Memory B cell (primary cell): ENCODE measurements around the gene MCRIP1.
A peak's percentile ranks its signal among the peaks of the same experiment; 100 is the strongest.

ENCODE experiments used
- ATAC-seq: fragments of 150-1000 bp; cut with Tn5 transposase; 2 replicates; pipeline ENCODE4 v1.10.0; 2021; ENCODE audit warnings: low read depth, mild to moderate bottlenecking, moderate library complexity
- DNase-seq, 2 donors: peaks; one replicate each; pipeline ENCODE4 v3.0.0; 2022; ENCODE audit warnings: low spot score in 2 of 2
- H3K27ac Mint-ChIP-seq: one replicate; pipeline ENCODE4 v1.8.0; 2022; ENCODE audit warnings: mild to moderate bottlenecking, moderate library complexity, mixed read lengths
- H3K27me3 Mint-ChIP-seq: one replicate; pipeline ENCODE4 v1.8.0; 2022; ENCODE audit warnings: mixed read lengths
- H3K36me3 Mint-ChIP-seq: one replicate; pipeline ENCODE4 v1.8.0; 2022; ENCODE audit warnings: mild to moderate bottlenecking, mixed read lengths
- H3K4me1 Mint-ChIP-seq: one replicate; pipeline ENCODE4 v1.8.0; 2022; ENCODE audit warnings: mixed read lengths
- H3K4me3 Mint-ChIP-seq: one replicate; pipeline ENCODE4 v1.8.0; 2022; ENCODE audit warnings: mild to moderate bottlenecking, moderate library complexity, mixed read lengths
- H3K9me3 Mint-ChIP-seq: one replicate; pipeline ENCODE4 v1.8.0; 2022; ENCODE audit warnings: mixed read lengths

MCRIP1 gene

DNA sequence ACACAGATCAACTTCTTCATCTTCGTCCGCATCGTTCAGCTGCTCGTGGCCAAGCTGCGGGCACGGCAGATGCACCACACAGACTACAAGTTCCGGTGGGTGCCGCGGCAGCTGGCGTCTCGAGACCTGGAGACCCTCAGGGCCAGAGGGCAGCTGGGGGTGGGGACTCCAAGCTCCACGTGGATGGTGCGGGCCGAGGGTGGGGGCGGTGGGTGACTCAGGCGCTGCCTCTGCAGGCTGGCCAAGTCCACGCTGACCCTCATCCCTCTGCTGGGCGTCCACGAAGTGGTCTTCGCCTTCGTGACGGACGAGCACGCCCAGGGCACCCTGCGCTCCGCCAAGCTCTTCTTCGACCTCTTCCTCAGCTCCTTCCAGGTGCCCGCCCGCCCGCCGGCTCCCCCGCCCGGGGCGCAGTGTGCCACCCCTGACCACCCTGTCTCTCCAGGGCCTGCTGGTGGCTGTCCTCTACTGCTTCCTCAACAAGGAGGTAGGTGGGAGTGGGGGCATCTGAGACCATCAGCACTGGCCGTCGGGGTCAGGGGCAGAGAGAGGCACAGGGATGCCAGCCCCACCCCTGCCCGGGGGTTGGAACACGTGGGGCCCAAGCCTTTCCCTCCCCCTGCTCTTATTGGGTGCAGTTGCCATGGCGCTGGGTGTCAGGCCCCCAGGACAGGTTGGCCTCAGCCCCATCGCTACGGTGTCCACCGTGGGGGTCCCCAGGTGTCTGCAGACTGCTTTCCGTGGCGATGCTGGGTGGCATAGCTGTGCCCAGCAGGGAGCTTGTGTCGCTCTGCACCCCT is 20.3 kb downstream of the MCRIP1 start:
- H3K4me1 Mint-ChIP-seq: peaks cover 5% of the 10 kb centered on the region
- no peak overlapping the region for H3K4me3 Mint-ChIP-seq
- ATAC-seq: no peak
- no peaks in the 10 kb centered on the region for H3K9me3 Mint-ChIP-seq
- H3K36me3 Mint-ChIP-seq: no peaks in the 10 kb centered on the region
- peaks cover 24% of the 10 kb centered on the region for H3K27me3 Mint-ChIP-seq
- DNase-seq: no peak
- H3K27ac Mint-ChIP-seq: no peak overlapping the region

- peaks cover 5% of the 10 kb centered on the region for H3K4me1 Mint-ChIP-seq
- H3K4me3 Mint-ChIP-seq: no peak overlapping the region
- no peaks in the 10 kb centered on the region for H3K9me3 Mint-ChIP-seq
- DNase-seq (no peak), ATAC-seq (no peak)
- H3K36me3 Mint-ChIP-seq: no peaks in the 10 kb centered on the region
- no peak overlapping the region for H3K27ac Mint-ChIP-seq
- H3K27me3 Mint-ChIP-seq: peaks cover 23% of the 10 kb centered on the region
Measured at GRCh38 chr17:81811705-81812570, 21.2 kb downstream of the MCRIP1 start.

DNA sequence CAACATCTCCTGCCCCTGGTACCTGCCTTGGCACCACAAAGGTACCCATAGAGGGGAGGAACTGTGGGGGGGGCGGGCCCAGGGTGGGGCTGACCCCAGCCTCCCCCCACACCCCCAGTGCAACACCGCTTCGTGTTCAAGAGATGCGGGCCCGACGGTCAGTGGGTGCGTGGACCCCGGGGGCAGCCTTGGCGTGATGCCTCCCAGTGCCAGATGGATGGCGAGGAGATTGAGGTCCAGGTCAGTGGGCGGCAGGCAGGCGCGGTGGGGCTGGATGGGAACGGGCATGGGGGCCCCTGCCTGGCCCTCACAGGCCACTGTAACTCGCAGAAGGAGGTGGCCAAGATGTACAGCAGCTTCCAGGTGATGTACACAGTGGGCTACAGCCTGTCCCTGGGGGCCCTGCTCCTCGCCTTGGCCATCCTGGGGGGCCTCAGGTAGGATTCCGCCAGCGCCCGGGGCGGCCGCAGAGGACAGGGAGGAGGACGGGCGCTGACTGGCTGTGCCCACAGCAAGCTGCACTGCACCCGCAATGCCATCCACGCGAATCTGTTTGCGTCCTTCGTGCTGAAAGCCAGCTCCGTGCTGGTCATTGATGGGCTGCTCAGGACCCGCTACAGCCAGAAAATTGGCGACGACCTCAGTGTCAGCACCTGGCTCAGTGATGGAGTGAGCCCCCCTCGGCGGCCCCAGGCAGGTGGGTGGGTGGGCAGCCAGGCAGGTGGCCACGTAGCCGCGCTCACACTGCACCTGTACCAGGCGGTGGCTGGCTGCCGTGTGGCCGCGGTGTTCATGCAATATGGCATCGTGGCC is 22.0 kb downstream of the MCRIP1 start:
- no peaks in the 10 kb centered on the region for H3K9me3 Mint-ChIP-seq
- no peak overlapping the region for H3K27ac Mint-ChIP-seq
- H3K36me3 Mint-ChIP-seq: no peaks in the 10 kb centered on the region
- ATAC-seq (no peak), DNase-seq (no peak)
- no peak overlapping the region for H3K4me3 Mint-ChIP-seq
- H3K4me1 Mint-ChIP-seq: peaks cover 5% of the 10 kb centered on the region
- H3K27me3 Mint-ChIP-seq: peaks cover 21% of the 10 kb centered on the region

DNA sequence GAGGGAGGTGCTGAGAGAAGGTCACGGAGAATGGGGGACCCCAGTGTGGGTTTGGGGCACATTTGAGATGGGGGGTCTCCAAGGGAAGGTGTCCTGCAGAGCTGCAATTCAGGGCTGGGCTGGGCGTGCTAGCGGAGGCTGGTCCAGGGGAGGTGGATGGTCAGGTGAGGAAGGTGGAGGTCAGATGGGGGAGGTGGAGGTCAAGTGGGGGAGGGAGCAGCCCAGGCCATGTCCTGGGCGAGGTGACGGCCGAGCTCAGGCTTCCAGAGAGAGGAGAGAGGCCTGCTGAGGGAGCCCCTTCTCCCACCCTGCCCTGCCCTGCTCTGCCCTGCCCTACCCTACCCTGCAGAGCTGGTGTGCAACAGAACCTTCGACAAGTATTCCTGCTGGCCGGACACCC is 22.6 kb downstream of the MCRIP1 start:
- H3K4me1 Mint-ChIP-seq: peaks cover 5% of the 10 kb centered on the region
- H3K9me3 Mint-ChIP-seq: no peaks in the 10 kb centered on the region
- H3K27ac Mint-ChIP-seq: no peak overlapping the region
- H3K27me3 Mint-ChIP-seq: peaks cover 21% of the 10 kb centered on the region
- no peak overlapping the region for H3K4me3 Mint-ChIP-seq
- DNase-seq (no peak), ATAC-seq (no peak)
- no peaks in the 10 kb centered on the region for H3K36me3 Mint-ChIP-seq

- Mint-ChIP-seq H3K9me3 (no peaks in the 10 kb centered on the region), H3K4me3 (no peak overlapping the region), H3K27ac (peak overlapping the region; percentile 60), H3K27me3 (peaks cover 21% of the 10 kb centered on the region), H3K4me1 (peaks cover 5% of the 10 kb centered on the region), H3K36me3 (no peaks in the 10 kb centered on the region)
- DNase-seq (no peak), ATAC-seq (no peak)
Measured at GRCh38 chr17:81809556-81809998, 23.5 kb downstream of the MCRIP1 start.

DNA sequence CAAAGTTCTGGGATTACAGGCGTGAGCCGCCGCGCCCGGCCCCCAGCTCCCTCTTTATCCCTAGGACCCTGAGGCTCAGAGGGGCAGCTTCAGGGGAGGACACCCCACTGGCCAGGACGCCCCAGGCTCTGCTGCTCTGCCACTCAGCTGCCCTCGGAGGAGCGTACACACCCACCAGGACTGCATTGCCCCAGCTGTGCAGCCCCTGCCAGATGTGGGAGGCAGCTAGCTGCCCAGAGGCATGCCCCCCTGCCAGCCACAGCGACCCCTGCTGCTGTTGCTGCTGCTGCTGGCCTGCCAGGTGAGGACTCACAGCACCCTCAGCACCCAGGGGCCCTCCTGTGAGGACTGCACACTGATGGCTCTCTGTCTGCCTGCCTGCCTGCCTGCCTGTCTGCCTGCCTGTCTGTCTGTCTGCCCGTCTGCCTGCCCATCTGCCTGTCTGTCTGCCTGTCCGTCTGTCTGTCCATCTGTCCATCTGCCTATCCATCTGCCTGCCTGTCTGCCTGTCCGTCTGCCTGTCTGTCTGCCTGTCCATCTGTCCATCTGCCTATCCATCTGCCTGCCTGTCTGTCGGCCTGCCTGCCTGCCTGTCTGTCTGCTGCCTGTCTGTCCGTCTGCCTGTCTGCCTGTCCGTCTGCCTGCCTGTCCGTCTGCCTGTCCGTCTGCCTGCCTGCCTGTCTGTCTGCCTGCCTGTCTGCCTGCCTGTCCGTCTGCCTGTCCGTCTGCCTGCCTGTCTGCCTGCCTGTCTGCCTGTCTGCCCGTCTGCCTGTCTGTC is 24.1 kb downstream of the MCRIP1 start:
- ATAC-seq: peak; percentile 45
- Mint-ChIP-seq H3K9me3 (no peaks in the 10 kb centered on the region), H3K27me3 (peaks cover 21% of the 10 kb centered on the region), H3K4me3 (no peak overlapping the region), H3K36me3 (no peaks in the 10 kb centered on the region), H3K4me1 (peaks cover 5% of the 10 kb centered on the region), H3K27ac (peak overlapping the region; percentile 60)
- DNase-seq: no peak

DNA sequence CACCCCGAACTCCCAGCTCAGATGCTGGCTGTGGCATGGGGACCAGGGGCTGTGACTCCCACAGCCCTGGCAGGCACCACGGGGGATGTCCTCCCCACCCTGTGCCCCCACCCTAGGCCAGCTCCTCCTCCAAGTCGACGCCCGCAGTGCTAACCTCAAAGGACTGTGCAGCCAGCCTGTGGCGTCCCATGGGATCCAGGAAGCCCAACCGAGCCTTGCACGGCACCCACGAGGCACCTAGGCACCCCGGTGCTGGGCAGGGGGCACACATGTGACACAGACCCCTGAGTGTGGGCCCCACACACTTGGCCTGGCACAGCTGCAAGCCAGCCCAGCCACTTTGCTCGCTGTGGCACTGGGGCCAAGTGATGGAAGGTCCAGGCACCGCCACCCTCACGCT is 25.3 kb downstream of the MCRIP1 start:
- H3K4me3 Mint-ChIP-seq: no peak overlapping the region
- no peaks in the 10 kb centered on the region for H3K36me3 Mint-ChIP-seq
- no peak for ATAC-seq
- no peak overlapping the region for H3K27ac Mint-ChIP-seq
- no peak for DNase-seq
- no peaks in the 10 kb centered on the region for H3K9me3 Mint-ChIP-seq
- peaks cover 25% of the 10 kb centered on the region for H3K27me3 Mint-ChIP-seq
- peaks cover 5% of the 10 kb centered on the region for H3K4me1 Mint-ChIP-seq

DNA sequence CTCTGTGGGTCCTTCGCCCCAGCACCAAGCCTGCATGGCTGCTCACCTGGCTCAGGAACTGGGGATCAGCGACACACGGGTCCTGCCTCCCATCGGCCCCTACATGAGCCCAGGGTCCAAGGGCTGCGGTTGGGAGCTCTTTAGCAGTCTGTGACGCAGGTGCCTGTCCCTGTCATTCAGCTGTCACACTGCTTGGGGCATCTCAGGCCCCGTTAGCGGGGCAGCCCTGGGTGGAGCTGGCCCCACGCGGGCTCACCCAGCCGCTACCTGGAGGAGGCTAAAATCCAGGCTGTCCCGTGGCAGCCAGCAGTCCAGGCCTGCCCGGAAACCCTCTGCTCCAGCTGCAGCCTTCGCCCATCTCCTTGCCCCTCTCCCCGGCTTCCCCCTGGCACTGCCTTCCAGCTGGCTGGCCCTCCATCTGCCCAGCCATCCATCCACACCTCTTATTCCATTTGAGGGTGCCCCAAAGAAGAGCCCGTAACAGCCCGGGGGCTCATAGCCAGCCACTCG is 25.8 kb downstream of the MCRIP1 start:
- Mint-ChIP-seq H3K9me3 (no peaks in the 10 kb centered on the region), H3K27me3 (peaks cover 31% of the 10 kb centered on the region), H3K27ac (no peak overlapping the region), H3K36me3 (no peaks in the 10 kb centered on the region), H3K4me3 (no peak overlapping the region), H3K4me1 (peaks cover 5% of the 10 kb centered on the region)
- ATAC-seq (no peak), DNase-seq (no peak)

GRCh38 chr17:81806461-81807209 is 26.5 kb downstream of the MCRIP1 start:
- Mint-ChIP-seq H3K4me3 (no peak overlapping the region), H3K36me3 (no peaks in the 10 kb centered on the region), H3K27ac (no peak overlapping the region), H3K9me3 (no peaks in the 10 kb centered on the region), H3K4me1 (peaks cover 5% of the 10 kb centered on the region), H3K27me3 (peaks cover 31% of the 10 kb centered on the region)
- no peak for ATAC-seq
- no peak for DNase-seq

- Mint-ChIP-seq H3K9me3 (no peaks in the 10 kb centered on the region), H3K4me3 (no peak overlapping the region), H3K27me3 (peaks cover 34% of the 10 kb centered on the region), H3K36me3 (no peaks in the 10 kb centered on the region), H3K27ac (no peak overlapping the region), H3K4me1 (peaks cover 5% of the 10 kb centered on the region)
- DNase-seq (no peak), ATAC-seq (peak; percentile 22)
Measured at GRCh38 chr17:81805707-81806460, 27.2 kb downstream of the MCRIP1 start.

DNA sequence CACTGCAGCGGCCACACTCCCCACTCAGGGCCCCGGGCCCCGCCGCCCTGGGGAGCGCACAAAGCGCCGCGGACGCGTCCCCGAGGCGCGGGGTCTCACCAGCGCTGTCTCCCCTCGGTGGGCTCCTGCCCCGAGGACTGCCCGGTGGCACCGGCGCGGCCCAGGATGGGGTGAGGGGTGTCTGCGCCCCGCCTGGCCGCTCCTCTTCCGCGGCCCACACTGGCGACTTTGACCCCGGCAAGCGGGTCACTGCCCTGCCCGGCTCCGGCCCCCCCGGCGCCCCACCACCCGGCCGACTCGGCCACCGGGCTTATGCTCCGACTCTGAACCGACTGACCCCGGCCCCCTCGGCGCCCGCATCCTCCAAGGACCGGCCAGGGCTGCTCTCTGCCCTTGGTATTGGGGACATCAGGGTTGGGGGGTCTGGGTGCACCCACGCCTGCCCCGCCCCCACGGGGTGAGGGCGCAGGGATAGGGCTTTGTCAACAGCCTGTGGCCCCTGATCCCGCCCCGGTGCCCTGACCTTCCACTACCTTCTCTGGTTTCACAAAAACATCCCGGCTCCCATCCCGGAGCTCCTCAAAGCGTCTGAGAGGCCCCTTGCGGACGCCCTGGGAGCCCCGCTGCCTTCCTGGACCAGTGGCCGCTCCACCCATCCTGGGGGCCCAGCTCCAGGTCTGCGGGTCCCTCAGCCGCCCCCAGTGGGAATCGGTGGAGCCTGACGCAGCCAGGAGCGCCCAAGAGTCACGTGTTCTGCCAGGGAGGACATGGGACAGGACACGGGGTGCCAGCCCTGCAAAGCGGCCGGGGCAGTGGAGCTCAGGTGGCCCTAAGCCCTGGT is 28.3 kb downstream of the MCRIP1 start:
- Mint-ChIP-seq H3K27ac (no peak overlapping the region), H3K4me3 (no peak overlapping the region), H3K27me3 (peaks cover 32% of the 10 kb centered on the region), H3K4me1 (peaks cover 5% of the 10 kb centered on the region), H3K9me3 (peaks cover 2% of the 10 kb centered on the region), H3K36me3 (no peaks in the 10 kb centered on the region)
- no peak for DNase-seq
- ATAC-seq: no peak
